RWPE1 (cell line): ENCODE measurements around the gene NDUFAF3.
A peak's percentile ranks its signal among the peaks of the same experiment; 100 is the strongest.

Experiments used
- CTCF ChIA-PET: fragments of 350-600 bp; sonication (Branson Sonifier 250); formaldehyde crosslinking; extraction: SDS; loops from one replicate; lab custom pipeline; 2021; lab: Yijun Ruan, JAX
- POLR2A ChIA-PET: fragments of 400-600 bp; formaldehyde crosslinking; extraction: SDS; loops from one replicate; lab custom pipeline; 2020; ENCODE audit warnings: antibody characterized with exemption; ENCODE audit not compliant: low non-redundant PET; lab: Yijun Ruan, JAX
- DNase-seq: peaks from one replicate; pipeline ENCODE4 v3.0.0; 2012; ENCODE audit warnings: low spot score
- H3K27ac ChIP-seq: fragments of 450-650 bp; 2 replicates; pipeline ENCODE4 v1.5.1; 2017
- TF ChIP-seq, protein P1 (sequence below): fragments of 450-650 bp; conservative IDR thresholded peaks from 2 replicates; pipeline ENCODE4 v1.5.1; 2017; ENCODE audit warnings: low read depth, mild to moderate bottlenecking

NDUFAF3 gene

GRCh38 chr3:49012441-49013017, 9.4 kb upstream of the NDUFAF3 start:
- ChIA-PET POLR2A (no interaction called here), CTCF (interaction anchor here (0.6 kb wide), 1 partner anchor 10 kb away, joined by 3 read pairs; the partner anchor contains the start of gene NDUFAF3)
- TF ChIP-seq, protein P1, sequence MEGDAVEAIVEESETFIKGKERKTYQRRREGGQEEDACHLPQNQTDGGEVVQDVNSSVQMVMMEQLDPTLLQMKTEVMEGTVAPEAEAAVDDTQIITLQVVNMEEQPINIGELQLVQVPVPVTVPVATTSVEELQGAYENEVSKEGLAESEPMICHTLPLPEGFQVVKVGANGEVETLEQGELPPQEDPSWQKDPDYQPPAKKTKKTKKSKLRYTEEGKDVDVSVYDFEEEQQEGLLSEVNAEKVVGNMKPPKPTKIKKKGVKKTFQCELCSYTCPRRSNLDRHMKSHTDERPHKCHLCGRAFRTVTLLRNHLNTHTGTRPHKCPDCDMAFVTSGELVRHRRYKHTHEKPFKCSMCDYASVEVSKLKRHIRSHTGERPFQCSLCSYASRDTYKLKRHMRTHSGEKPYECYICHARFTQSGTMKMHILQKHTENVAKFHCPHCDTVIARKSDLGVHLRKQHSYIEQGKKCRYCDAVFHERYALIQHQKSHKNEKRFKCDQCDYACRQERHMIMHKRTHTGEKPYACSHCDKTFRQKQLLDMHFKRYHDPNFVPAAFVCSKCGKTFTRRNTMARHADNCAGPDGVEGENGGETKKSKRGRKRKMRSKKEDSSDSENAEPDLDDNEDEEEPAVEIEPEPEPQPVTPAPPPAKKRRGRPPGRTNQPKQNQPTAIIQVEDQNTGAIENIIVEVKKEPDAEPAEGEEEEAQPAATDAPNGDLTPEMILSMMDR, result no peak
- DNase-seq, result no peak
- H3K27ac ChIP-seq, result peak overlapping the region; percentile 98

DNA sequence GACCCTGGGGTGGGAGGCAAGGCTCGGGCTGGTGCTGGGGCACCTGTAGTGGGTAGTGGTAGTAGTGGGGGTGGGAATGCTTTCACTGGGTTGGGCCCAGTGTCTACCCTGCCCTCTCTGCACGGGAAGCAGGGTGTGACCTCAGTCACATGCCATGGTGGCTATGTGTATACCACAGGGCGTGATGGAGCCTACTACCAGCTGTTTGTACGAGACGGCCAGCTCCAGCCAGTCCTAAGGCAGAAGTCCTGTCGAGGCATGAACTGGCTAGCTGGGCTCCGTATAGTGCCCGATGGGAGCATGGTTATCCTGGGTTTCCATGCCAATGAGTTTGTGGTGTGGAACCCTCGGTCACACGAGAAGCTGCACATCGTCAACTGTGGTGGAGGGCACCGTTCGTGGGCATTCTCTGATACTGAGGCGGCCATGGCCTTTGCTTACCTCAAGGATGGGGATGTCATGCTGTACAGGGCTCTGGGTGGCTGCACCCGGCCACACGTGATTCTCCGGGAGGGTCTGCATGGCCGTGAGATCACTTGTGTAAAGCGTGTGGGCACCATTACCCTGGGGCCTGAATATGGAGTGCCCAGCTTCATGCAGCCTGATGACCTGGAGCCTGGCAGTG, 8.7 kb upstream of the NDUFAF3 start:
- H3K27ac ChIP-seq, result peak overlapping the region; percentile 98
- ChIA-PET POLR2A (no interaction called here), CTCF (interaction anchor here (0.6 to 0.9 kb wide), 3 partner anchors 9 to 25 kb away, joined by 3 read pairs; partner anchors contain the start of genes NDUFAF3 and P4HTM)
- TF ChIP-seq, protein P1, result no peak
- DNase-seq, result no peak

DNA sequence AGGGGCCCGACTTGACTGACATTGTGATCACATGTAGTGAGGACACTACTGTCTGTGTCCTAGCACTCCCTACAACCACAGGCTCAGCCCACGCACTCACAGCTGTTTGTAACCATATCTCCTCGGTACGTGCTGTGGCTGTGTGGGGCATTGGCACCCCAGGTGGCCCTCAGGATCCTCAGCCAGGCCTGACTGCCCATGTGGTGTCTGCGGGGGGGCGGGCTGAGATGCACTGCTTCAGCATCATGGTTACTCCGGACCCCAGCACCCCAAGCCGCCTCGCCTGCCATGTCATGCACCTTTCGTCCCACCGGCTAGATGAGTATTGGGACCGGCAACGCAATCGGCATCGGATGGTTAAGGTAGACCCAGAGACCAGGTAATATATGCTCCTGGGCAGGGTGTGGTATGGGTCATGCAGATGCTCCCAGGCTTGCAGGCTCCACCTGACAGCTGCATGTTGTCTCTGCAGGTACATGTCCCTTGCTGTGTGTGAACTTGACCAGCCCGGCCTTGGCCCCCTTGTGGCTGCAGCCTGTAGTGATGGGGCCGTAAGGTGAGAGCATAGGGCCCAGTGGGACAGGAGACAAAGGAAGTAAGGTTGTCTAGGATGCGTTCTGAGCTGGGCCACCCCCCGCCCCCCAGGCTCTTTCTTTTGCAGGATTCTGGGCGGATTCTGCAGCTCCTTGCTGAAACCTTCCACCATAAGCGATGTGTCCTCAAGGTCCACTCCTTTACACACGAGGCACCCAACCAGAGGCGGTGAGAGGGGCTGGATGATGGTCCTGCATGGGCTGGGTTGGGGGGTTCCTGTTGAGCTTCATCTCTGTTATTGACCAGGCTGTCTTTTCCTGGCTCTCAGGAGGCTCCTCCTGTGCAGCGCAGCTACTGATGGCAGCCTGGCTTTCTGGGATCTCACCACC, 7.9 kb upstream of the NDUFAF3 start:
- no peak for DNase-seq
- CTCF ChIA-PET, result interaction anchor here (0.8 to 0.9 kb wide), 2 partner anchors 24 to 26 kb away, joined by 3 read pairs; partner anchors contain the start of gene P4HTM
- peak overlapping the region; percentile 98 for H3K27ac ChIP-seq
- POLR2A ChIA-PET, result no interaction called here
- TF ChIP-seq, protein P1, result peak; percentile 59

- no peak for DNase-seq
- CTCF ChIA-PET, result no interaction called here
- POLR2A ChIA-PET, result no interaction called here
- TF ChIP-seq, protein P1, result no peak
- H3K27ac ChIP-seq, result peak overlapping the region; percentile 98
Observed at GRCh38 chr3:49015072-49015471, 6.8 kb upstream of the NDUFAF3 start.

DNA sequence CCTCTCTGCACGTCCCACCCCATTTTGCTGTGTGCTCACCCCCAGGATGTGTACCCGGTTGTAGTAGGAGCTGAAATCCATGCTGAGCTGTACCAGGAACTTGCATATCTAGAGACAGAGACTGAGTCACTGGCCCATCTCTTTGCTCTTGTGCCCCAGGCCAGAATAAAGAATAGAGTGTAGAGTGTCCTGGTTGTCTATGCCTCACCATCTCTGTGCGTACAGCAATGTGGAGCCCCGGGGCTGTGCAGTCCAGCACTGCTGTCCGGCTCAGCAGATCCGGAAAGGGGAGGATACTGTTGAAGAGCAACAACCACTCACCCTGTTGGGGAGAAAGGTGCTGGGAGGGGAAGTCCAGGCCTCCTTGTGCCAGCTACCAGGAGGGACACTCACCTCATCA, 6.2 kb upstream of the NDUFAF3 start:
- ChIA-PET POLR2A (no interaction called here), CTCF (interaction anchor here (0.5 kb wide), 1 partner anchor 420 kb away, joined by 4 read pairs; no protein-coding TSS in a partner anchor)
- no peak for DNase-seq
- peak overlapping the region; percentile 98 for H3K27ac ChIP-seq
- TF ChIP-seq, protein P1, result no peak
